GM13977 (cell line): Measurements from ENCODE around the gene SEC22A.

Source experiments
- DNase-seq: peaks from one replicate; pipeline ENCODE4 v3.0.0; 2012; ENCODE audit warnings: low spot score
- CTCF ChIP-seq: IDR thresholded peaks from 2 replicates; pipeline ENCODE4 v1.5.1; 2012; ENCODE audit warnings: mild to moderate bottlenecking, control low read depth; ENCODE audit not compliant: insufficient read depth; ENCODE audit errors: extremely low read depth, missing control alignments
- in situ Hi-C: fragments of 300-500 bp; cut with MboI; formaldehyde crosslinking; loops from one replicate; pipeline ENCODE4 v1.12.0; 2022; ENCODE audit warnings: low sequenced_read_pairs, low pct_unique_long_range_greater_than_20kb, mixed read lengths, inconsistent platforms; ENCODE audit not compliant: unreplicated experiment

Gene SEC22A

DNA sequence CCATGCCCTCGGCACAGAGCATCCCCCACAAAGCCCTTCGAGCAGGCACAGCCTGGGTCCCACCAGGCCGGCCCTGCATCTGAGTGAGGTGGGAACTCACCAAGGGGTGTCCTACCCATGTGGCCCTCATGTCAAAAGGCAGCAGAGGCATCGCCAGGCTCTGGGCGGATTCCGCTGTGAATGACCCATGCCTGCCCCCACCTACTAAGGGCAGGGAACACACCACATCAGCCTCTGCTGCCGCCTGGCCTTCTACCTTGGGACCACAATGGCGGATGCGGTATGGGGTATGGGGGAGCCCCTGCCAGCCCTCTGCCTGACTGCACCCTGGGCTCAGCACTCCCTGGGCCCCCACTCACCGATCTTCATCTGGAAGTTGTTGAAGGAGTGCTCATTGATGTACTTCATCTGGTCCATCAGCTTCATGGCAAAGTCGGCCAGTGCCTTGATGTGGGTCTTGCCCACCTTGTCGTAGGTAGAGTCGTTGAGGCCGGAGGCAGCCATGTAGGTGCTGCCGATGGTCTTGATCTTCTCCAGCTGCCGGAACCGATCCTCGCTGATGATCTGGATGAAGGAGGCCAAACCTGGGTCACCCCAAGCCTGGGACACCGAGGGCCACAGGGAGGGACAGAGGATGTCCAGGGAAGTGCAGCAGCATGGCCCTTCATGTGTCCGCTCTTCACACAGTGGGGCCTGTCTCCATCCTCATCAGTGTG is 87.8 kb downstream of the SEC22A start:
- no peak for TF ChIP-seq CTCF
- in situ Hi-C loops = no loop called here
- DNase-seq = no peak

- no peak for TF ChIP-seq CTCF
- DNase-seq = no peak
- in situ Hi-C loops = no loop called here
Measured at GRCh38 chr3:123290107-123290930, 88.6 kb downstream of the SEC22A start.

- no peak for DNase-seq
- TF ChIP-seq CTCF = no peak
- in situ Hi-C loops = no loop called here
Measured at GRCh38 chr3:123290962-123291361, 89.2 kb downstream of the SEC22A start.

GRCh38 chr3:123291404-123291803 is 89.7 kb downstream of the SEC22A start:
- DNase-seq = no peak
- no peak for TF ChIP-seq CTCF
- in situ Hi-C loops = no loop called here

DNA sequence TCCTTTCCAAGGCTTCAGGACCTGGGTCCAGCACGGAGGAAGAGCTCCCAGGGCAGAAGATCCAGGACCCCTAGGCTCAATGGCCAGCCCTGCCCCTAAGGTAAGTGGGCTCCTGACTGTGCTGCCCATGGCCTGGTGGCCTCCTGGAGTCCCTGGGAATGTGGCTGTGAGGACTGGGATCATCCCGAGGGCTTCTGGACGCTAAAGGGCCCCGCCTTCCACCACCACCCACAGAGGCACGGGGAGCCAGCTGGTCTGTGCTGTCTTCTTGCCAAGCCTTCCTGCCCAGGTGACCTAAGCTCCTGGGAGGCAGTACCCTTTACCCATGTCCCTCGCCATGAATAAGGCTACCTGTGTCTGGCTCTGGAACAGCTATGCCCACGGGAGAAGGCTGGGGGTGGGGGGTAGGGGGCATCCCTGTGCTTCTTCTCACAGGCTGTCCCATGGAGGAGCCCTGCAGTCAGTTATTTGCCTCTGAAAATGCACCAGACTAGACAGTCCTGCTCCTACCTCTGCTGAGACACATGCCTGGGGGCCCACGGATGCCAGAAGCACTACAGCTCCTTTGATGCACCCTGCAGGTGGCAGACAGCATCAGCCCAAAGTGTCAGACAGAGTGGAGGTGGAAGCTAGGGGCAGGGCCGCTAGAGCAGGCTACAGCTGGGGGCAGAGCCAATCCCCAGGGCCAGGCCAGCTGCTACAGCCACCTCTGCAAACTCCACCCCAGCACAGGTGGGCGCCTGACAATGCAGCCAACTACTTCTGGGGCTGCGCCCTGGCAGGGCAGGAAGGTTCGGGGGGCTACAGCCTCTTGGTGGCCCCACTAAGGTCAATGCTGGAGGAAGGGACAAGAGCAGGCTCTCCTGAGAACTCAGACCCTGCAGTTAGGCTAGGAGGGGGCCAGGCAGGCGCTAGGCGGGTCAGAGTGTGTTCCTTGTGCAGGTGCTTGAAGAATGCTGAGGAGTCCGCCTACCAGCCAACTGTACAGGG is 90.9 kb downstream of the SEC22A start:
- DNase-seq = no peak
- no peak for TF ChIP-seq CTCF
- in situ Hi-C loops = no loop called here

DNA sequence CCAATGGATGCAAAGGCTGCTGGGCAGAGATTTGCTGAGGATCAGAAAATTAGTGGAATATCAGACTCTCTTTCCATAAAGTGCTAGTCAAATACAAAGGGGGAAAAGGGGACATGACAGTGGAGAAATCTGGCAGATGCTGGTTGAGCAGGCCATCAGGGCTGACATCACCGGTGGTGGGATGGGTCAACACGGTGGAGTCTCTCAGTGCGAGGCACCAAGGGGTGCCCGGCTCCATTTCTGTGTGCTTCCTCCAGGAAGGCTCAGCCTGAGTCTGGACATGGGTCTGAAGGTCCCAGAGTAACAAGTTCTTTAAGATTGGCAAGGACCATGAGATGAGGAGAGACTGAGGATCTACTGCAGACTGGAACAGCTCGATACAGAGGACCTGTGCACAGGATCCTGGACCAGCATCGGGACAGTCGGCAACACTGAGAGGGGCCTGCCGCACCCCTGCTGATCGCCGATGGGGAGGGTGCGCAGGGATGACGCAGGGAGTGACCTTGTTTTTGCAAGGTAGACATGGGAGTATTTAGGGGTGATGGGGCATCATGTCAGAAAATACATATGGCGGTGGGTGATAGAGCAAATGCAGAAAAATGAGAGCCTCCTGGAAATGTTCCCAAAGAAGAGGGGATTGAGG is 92.7 kb downstream of the SEC22A start:
- TF ChIP-seq CTCF = no peak
- DNase-seq = no peak
- in situ Hi-C loops = no loop called here
